ENCODE results near the gene TEX29. TPM values are rescaled to one million over a fixed set of nuclear protein-coding genes. Genes with fewer than 3 reads are reported as not detected.

Gene TEX29
- 0.09 to 0.49 TPM (median 0.13 TPM) in 4 of 5 replicates, not detected in the other for total RNA-seq (2022; extraction: Qiagen RNA extraction)

DNA sequence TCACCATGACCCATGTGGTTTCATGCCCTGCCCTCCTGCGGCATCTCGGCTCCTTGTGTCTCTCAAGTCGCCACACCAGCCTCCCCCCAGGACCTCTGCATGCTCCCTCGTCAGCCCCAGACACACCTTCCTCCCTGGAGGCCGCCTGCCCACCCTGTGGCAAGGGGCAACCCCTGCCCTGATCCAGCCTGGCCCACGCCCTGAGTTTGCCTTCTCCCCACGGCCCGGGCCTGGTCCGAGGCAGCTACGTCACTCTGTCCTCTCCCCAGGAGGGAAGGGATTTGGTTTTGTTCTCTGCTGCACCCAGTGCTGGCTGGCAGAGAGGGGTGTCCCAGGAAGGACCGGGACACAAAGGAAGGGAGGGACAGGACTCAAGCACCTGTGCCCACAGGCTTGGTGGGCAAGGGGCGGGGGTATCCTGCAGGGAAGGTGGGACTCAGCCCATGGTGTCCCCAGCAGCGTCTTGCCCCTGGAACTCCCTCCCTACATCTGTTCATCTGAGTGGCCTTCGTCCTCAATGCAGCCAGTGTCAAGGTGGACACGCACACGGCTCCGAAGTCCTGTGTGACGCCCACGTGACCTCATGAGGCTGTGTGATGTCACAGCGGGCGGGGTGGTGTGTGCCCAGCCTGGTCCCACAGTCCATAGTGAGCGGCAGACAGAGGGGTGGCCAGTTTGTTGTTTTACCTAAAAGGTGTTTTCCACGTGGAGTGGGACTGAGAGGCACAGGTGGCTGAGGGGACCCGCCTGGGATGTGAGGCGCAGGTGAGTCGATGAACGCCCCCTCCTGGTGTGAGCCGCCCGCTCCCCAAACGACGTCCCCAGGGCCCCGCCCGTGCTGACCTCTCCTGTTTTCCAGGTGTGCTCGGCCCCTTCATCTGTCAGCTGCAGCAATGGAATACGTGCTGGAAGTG, at the start of gene TEX29:
TEX29 (plus strand) TSS at position 645 of the 914 bp plus-strand sequence; CDS start at position 894, 249 bp downstream.

Other genes starting within 250 kb of the TEX29 start
- 18.9 to 22.2 TPM (median 19.2 TPM) in 5 replicates for gene ARHGEF7, start 205.3 kb upstream of the TEX29 start, total RNA-seq (2022; extraction: Qiagen RNA extraction)